HG02981 (cell line): ENCODE data around the gene SSB.
A peak's percentile ranks its signal among the peaks of the same experiment; 100 is the strongest.
"Not testable (repeated sequence)": the region's sequence is repeated elsewhere in the genome, so short reads cannot be mapped to it uniquely, and the experiment has no call there.

ENCODE experiments used
- ATAC-seq: cut with Tn5 transposase; IDR thresholded peaks from one replicate; pipeline ENCODE4 v1.9.1; 2021; ENCODE audit warnings: mild to moderate bottlenecking, moderate library complexity; ENCODE audit not compliant: unreplicated experiment

Gene SSB

GRCh38 chr2:169828141-169828811, 29.6 kb downstream of the SSB start:
- ATAC-seq = peak; percentile 19

- no peak for ATAC-seq
Observed at GRCh38 chr2:169834401-169834800, 35.7 kb downstream of the SSB start.

- ATAC-seq = no peak
Observed at GRCh38 chr2:169838743-169839489, 40.2 kb downstream of the SSB start.

- ATAC-seq = no peak
Observed at GRCh38 chr2:169839954-169840746, 41.5 kb downstream of the SSB start.

DNA sequence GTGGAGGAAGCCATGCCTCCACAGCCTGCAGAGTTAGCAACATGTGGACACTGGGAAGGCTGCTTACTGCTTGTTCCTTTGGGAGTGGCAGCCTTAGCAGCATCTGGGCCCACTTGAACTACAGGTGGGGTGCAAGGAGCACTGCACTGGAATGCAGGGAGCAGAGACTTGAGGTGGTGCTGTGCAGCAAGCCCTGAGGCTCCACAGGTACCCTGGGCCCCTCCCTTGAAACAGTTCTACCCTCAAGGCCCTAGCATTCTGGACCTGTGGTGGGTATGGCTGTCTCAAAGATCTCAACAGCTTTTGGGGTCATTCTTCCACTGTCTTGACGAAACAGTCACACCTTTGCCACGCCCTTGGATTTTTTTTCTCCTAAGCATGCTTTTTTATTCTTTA, 42.1 kb downstream of the SSB start:
- no peak for ATAC-seq

GRCh38 chr2:169841625-169842024, 43.0 kb downstream of the SSB start:
- ATAC-seq = not testable (repeated sequence)

DNA sequence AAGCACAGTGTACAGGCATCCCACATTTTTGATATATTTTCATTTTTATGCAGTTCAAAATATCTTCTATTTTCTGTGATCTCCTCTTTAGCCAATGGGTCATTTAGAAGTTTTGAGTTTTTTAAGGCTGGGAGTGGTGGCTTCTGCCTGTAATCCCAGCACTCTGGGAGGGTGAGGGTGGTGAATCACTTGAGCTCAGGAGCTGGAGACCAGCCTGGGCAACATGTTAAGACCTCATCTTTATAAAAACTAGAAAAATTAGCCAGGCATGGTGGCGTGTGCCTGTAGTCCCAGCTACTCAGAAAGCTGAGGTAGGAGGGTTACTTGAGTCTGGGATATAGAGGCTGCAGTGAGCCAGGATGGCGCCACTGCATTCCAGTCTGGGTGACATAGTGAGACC, 46.3 kb downstream of the SSB start:
- no peak for ATAC-seq

DNA sequence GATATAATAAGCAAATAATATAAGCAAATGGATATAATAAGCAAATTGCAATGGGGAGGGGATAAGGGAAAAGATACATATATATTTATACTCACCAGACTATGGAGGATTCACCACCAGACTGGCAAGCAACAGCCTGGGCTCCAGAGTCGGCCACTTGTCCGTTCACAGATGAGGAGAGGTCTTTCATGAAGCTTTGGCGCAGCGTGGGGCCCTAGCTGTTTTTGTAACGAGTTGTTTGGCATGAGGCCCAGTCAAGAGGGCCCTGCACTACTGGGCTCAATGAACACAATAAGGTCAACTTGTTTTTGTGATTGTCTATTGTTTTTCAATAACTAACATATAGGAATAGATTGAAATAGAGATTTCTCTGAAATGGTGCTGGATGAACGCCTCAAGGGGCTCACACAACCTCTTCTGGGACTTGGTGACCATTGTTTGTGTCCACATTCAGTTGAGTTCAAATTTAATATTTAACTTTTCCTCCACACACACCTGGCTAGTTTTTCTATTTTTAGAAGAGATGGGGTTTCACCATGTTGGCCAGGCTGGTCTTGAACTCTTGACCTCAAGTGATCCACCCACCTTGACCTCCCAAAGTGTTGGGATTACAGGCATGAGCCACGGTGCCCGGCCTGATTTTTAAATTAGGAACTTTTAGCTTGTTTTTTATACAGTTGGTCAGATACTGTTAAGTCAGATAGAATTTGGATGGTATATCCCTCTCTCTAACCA, 50.5 kb downstream of the SSB start:
- ATAC-seq = not testable (repeated sequence)

DNA sequence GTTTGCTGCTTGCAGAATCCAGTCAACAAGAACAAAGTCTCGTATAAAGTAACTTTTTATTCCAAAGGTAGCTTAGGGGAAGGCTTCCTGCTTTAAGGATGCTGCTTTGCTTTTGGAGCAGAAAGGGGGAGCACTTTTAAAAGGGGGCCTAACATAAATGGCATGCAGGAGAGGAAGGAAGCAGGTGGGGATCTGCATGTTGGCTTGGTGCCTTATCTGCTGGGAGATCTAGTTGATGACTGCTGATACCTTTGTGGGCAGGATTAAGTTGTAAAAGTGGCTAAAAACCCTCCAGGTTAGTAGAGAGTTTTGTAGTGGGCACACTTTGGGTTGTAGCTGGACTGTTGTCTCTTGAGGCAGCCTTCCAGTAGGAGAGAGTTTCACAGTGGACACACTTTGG, 51.0 kb downstream of the SSB start:
- no peak for ATAC-seq

DNA sequence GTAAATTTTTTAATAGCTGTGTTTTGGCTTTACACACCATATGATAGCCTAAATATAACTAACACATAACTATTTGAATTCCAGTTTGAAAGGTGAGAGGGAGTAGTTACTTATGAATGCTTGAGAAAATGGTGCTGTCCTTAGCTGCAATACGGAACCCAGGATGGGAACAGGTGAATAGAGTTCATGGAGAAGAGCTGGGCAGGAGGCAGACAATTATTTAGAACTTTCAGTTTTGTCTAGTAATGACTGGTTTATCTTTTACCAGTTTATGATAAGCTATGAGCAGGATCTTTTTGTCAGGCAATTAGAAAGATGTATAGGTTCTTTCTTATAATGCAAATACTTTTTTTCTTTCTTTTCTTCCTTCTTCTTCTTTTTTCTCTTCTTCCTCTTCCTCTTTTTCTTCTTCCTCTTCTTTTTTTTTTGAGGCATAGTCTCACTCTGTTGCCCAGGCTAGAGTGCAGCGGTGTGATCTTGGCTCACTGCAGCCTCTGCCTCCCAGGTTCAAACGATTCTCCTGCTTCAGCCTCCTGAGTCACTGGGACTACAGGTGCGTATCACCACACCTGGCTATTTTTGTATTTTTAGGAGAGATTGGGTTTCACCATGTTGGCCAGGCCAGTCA, 54.5 kb downstream of the SSB start:
- no peak for ATAC-seq

DNA sequence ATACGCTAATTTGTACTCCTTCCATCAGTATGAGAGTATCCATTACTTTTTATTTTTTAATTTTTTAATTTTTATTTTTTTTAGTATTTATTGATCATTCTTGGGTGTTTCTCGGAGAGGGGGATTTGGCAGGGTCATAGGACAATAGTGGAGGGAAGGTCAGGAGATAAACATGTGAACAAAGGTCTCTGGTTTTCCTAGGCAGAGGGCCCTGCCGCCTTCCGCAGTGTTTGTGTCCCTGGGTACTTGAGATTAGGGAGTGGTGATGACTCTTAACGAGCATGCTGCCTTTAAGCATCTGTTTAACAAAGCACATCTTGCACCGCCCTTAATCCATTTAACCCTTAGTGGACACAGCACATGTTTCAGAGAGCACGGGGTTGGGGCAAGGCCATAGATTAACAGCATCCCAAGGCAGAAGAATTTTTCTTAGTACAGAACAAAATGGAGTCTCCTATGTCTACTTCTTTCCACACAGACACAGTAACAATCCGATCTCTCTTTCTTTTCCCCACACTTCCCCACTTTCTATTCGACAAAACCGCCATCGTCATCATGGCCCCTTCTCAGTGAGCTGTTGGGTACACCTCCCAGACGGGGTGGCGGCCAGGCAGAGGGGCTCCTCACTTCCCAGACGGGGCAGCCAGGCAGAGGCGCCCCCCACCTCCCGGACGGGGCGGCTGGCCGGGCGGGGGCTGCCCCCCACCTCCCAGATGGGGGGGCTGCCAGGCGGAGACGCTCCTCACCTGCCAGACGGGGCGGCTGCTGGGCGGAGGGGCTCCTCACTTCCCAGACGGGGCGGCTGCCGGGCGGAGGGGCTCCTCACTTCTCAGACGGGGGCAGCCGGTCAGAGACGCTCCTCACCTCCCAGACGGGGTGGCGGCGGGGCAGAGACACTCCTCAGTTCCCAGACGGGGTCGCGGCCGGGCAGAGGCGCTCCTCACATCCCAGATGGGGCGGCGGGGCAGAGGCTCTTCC, 56.9 kb downstream of the SSB start:
- ATAC-seq = not testable (repeated sequence)

DNA sequence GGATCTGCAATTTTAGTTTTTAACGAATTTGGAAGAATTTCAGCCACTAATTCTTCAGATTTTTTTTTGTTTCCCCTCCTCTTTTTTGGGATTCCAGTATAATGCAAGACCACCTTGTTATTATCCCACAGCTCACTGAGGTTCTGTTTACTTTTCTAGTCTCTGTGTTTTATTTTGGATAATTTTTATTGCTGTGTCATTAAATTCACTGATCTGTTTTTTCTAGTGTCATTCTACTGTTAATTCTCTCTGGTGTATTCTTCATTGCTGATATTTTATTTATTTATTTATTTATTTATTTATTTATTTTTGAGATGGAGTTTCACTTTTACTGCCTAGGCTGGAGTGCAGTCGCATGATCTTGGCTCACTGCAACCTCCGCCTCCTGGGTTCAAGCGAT, 60.8 kb downstream of the SSB start:
- ATAC-seq = no peak

DNA sequence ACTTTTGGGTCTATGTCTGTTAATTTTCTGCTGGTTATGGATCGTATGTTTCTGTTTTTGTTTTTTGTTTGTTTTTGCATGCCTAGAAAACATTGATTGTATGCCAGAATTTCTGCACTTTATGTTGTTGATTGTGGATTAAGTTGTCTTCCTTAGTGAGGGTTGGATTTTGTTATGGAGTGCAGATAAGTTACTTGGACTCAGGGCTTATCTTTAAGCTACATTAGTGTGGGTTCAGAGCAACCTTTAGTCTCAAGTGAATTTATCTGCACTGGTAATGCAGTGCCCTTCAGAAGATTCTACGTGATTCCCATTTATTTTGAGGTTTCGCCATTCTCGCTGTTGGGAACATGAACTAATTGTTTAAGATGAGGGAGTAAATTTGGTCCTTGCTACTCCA, 61.5 kb downstream of the SSB start:
- ATAC-seq = no peak
